HG02840 (cell line): Measurements from ENCODE around the gene KIF24.
"Not testable (repeated sequence)": the region's sequence is repeated elsewhere in the genome, so short reads cannot be mapped to it uniquely, and the experiment has no call there.

ENCODE experiments used
- ATAC-seq: cut with Tn5 transposase; IDR thresholded peaks from one replicate; pipeline ENCODE4 v1.9.1; 2021; ENCODE audit warnings: mild to moderate bottlenecking, moderate library complexity, moderate number of reproducible peaks; ENCODE audit not compliant: unreplicated experiment, low FRiP score

KIF24 gene

GRCh38 chr9:34367751-34368410 is 38.8 kb upstream of the KIF24 start:
- not testable (repeated sequence) for ATAC-seq

- no peak for ATAC-seq
Measured at GRCh38 chr9:34366365-34366764, 37.3 kb upstream of the KIF24 start.

- ATAC-seq, result no peak
Measured at GRCh38 chr9:34365282-34365681, 36.2 kb upstream of the KIF24 start.

- ATAC-seq, result no peak
Measured at GRCh38 chr9:34363619-34364351, 34.7 kb upstream of the KIF24 start.

GRCh38 chr9:34362614-34363214 is 33.6 kb upstream of the KIF24 start:
- ATAC-seq, result no peak

GRCh38 chr9:34352957-34353356 is 23.9 kb upstream of the KIF24 start:
- ATAC-seq, result not testable (repeated sequence)

GRCh38 chr9:34352122-34352652 is 23.1 kb upstream of the KIF24 start:
- ATAC-seq, result not testable (repeated sequence)

- no peak for ATAC-seq
Measured at GRCh38 chr9:34349324-34349723, 20.3 kb upstream of the KIF24 start.

- no peak for ATAC-seq
Measured at GRCh38 chr9:34347800-34348158, 18.7 kb upstream of the KIF24 start.

GRCh38 chr9:34346873-34347799 is 18.1 kb upstream of the KIF24 start:
- no peak for ATAC-seq

- ATAC-seq, result no peak
Measured at GRCh38 chr9:34343605-34344004, 14.5 kb upstream of the KIF24 start.

GRCh38 chr9:34343090-34343489 is 14.0 kb upstream of the KIF24 start:
- ATAC-seq, result no peak

GRCh38 chr9:34341659-34342295 is 12.7 kb upstream of the KIF24 start:
- no peak for ATAC-seq

- ATAC-seq, result no peak
Measured at GRCh38 chr9:34338665-34339385, 9.8 kb upstream of the KIF24 start.

GRCh38 chr9:34338079-34338478 is 9.0 kb upstream of the KIF24 start:
- not testable (repeated sequence) for ATAC-seq

- ATAC-seq, result no peak
Measured at GRCh38 chr9:34337403-34337802, 8.3 kb upstream of the KIF24 start.

- no peak for ATAC-seq
Measured at GRCh38 chr9:34335376-34335775, 6.3 kb upstream of the KIF24 start.

- ATAC-seq, result no peak
Measured at GRCh38 chr9:34334916-34335315, 5.8 kb upstream of the KIF24 start.

GRCh38 chr9:34334337-34334824 is 5.3 kb upstream of the KIF24 start:
- no peak for ATAC-seq
